ENCODE measurements around the gene ATOSB. TPM values are rescaled to one million over a fixed set of nuclear protein-coding genes. Genes with fewer than 3 reads are reported as not detected.

Gene ATOSB
- total and polyA plus RNA-seq, 9 of the 15 experiments (the other 6 are each of a cell fraction or from before 2014, with no cell fraction given): 0.45 to 8.0 (median 4.2) TPM

DNA sequence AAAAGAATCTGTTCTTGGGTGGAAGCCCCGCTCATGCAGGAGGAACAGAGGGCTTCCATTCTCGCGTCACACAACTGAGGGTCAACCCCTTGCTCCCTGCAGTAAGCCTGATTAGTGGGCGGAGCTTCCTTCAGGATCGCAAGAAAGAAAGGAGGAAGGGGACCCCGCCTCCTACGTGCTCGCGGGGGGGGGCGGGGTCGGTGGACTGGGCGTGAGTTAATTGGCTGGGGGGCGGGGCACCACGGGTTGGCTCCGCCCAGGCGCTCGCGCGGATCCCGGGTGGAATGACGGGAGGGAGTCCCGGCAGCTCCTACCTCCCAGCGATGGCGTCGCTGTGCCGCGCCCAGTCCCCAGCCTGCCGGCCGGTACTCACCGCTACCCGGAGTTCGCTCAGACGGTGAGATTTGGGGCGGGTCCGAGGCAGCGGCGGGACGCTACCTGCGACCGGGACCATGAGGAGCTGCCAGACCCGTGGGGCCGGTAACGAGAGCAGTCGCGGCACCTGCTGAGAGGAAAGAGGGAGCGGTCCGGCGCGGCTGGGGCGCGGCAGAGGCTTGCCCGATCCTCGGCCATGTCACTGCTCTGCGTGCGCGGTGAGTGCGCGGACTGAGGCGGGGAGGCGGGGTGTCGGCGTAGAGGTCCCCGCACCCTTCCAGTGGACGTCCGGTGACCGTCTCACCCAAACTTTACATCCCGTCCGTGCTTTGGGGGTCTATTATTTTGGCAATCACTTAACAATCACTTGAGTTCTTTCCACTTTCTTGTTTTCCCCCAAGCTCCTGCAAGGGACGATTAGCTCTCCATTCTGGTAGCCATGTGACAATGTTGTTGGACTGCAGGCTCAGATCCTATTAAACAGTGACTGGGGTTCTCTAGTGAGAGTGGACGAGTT lies 46.3 kb upstream of the ATOSB start, which contains the start of gene UNC13B (continued):
- TF ChIP-seq E2F6 (IDR thresholded peaks at IDR 0.05; ENCODE audit: borderline replicate concordance in 1 of 2, extremely low read depth in 1 of 2, insufficient read depth in 1 of 2, insufficient read length in 1 of 2, low read depth in 1 of 2, low read length in 1 of 2, poor library complexity in 1 of 2, severe bottlenecking in 1 of 2): peak in 1 of 2 experiments; percentile 22
- 0 out of 4 replicates have a peak, but pooled peaks of 1 of the 2 experiments have one; percentile 31 for TF ChIP-seq SIN3A (IDR thresholded peaks at IDR 0.05; ENCODE audit: borderline replicate concordance in 2 of 2, control insufficient read depth in 1 of 2, low read depth in 2 of 2, low read length in 2 of 2)
- TF ChIP-seq HDAC2 (IDR thresholded peaks at IDR 0.05): peak; percentile 48; the same call in 1 of the 2 replicates
- TF ChIP-seq JUN (IDR thresholded peaks at IDR 0.05; ENCODE audit: borderline replicate concordance, low read depth, low read length): no peak
- no peak for TF ChIP-seq JUN (CRISPR knock-in tag; IDR thresholded peaks at IDR 0.05; ENCODE audit: borderline replicate concordance)
- peak; percentile 55 for TF ChIP-seq TAF9B (IDR thresholded peaks at IDR 0.05; ENCODE audit: partially characterized antibody)
- no peak for TF ChIP-seq ZNF696 (CRISPR knock-in tag; conservative IDR thresholded peaks at IDR 0.05)
- TF ChIP-seq NCOA6 (IDR thresholded peaks at IDR 0.05): no peak
- TF ChIP-seq BCOR (IDR thresholded peaks at IDR 0.05): peak; percentile 37; the same call in 1 of the 2 replicates
- no peak for TF ChIP-seq ZNF561 (CRISPR knock-in tag; conservative IDR thresholded peaks at IDR 0.05)
- TF ChIP-seq SRF (CRISPR knock-in tag; IDR thresholded peaks at IDR 0.05): 0 out of 4 replicates have a peak, but pooled peaks of 1 of the 2 experiments have one; percentile 32
- TF ChIP-seq ZNF224 (CRISPR knock-in tag; IDR thresholded peaks at IDR 0.05): no peak
- no peak for TF ChIP-seq SLC30A9 (CRISPR knock-in tag; IDR thresholded peaks at IDR 0.05)
- no peak for TF ChIP-seq MLX (CRISPR knock-in tag; conservative IDR thresholded peaks at IDR 0.05)
- TF ChIP-seq FOXK2 (conservative IDR thresholded peaks at IDR 0.05 in 1 of 2, IDR thresholded peaks at IDR 0.05 in 1 of 2; ENCODE audit: low read depth in 2 of 2): no peak
- TF ChIP-seq SMAD2 (IDR thresholded peaks at IDR 0.05; ENCODE audit: low read depth, low read length): no peak
- TF ChIP-seq TAF7 (tag; IDR thresholded peaks at IDR 0.05): peak; percentile 42; the same call in 1 of the 2 replicates
- no peak for TF ChIP-seq NBN (IDR thresholded peaks at IDR 0.05; ENCODE audit: low read depth)
- no peak for TF ChIP-seq U2AF2 (optimal IDR thresholded peaks at IDR 0.05; ENCODE audit: low read depth, low read length)
- TF ChIP-seq ZNF24 (IDR thresholded peaks at IDR 0.05): no peak
- TF ChIP-seq ZBTB7A (IDR thresholded peaks at IDR 0.05; ENCODE audit: borderline replicate concordance, control insufficient read depth, low read depth, low read length): no peak
- peak; percentile 42; the same call in 1 of the 2 replicates for TF ChIP-seq ZFX (CRISPR knock-in tag; IDR thresholded peaks at IDR 0.05)
